HepG2 (cell line): ENCODE data around the gene TMEM31. TPM values are rescaled to one million over a fixed set of nuclear protein-coding genes. Genes with fewer than 3 reads are reported as not detected.

Experiments
- AFF4 ChIP-seq: sonication (generic); formaldehyde crosslinking; IDR thresholded peaks from 2 replicates; pipeline ENCODE4 v1.4.0; 2020; ENCODE audit warnings: missing genetic modification reagents
- CENPBD1 ChIP-seq: sonication (generic); formaldehyde crosslinking; IDR thresholded peaks from 2 replicates; pipeline ENCODE4 v1.8.0; 2022; ENCODE audit warnings: missing genetic modification reagents, low read depth, mild to moderate bottlenecking, borderline replicate concordance
- GRHL1 ChIP-seq: sonication (generic); formaldehyde crosslinking; conservative IDR thresholded peaks from 2 replicates; pipeline ENCODE4 v1.8.0; 2022; ENCODE audit warnings: missing genetic modification reagents
- KAT7 ChIP-seq: IDR thresholded peaks from 2 replicates; pipeline ENCODE4 v1.6.1; 2018; ENCODE audit warnings: borderline replicate concordance, missing compliant biosample characterization
- KDM5B ChIP-seq: sonication (generic); formaldehyde crosslinking; IDR thresholded peaks from 2 replicates; pipeline ENCODE4 v1.4.0; 2020; ENCODE audit warnings: missing genetic modification reagents, mild to moderate bottlenecking, borderline replicate concordance
- MXI1 ChIP-seq: IDR thresholded peaks from 3 replicates; pipeline ENCODE4 v1.6.1; 2012; ENCODE audit warnings: low read depth, low read length, inconsistent platforms, borderline replicate concordance
- NFATC3 ChIP-seq: sonication (generic); formaldehyde crosslinking; IDR thresholded peaks from 2 replicates; pipeline ENCODE4 v1.5.1; 2020; ENCODE audit warnings: mild to moderate bottlenecking, missing genetic modification reagents
- PBX3 ChIP-seq: sonication (generic); formaldehyde crosslinking; IDR thresholded peaks from 2 replicates; pipeline ENCODE4 v1.8.1; 2023; ENCODE audit warnings: missing genetic modification reagents, inconsistent platforms, borderline replicate concordance
- RBM39 ChIP-seq: fragments of 200-400 bp; formaldehyde crosslinking; IDR thresholded peaks from one replicate; pipeline ENCODE4 v1.6.1; 2018; ENCODE audit warnings: antibody characterized with exemption, mild to moderate bottlenecking, low read depth, low read length; ENCODE audit not compliant: poor library complexity, severe bottlenecking
- RORA ChIP-seq: sonication (generic); formaldehyde crosslinking; IDR thresholded peaks from 2 replicates; pipeline ENCODE4 v1.5.0; 2020; ENCODE audit warnings: mild to moderate bottlenecking, missing genetic modification reagents, moderate library complexity
- SKI ChIP-seq: fragments of 450-650 bp; IDR thresholded peaks from one replicate; pipeline ENCODE4 v1.6.1; 2018; ENCODE audit warnings: mild to moderate bottlenecking; ENCODE audit not compliant: partially characterized antibody
- TRIM22 ChIP-seq: fragments of 450-650 bp; IDR thresholded peaks from 2 replicates; pipeline ENCODE4 v1.6.1; 2017
- UBTF ChIP-seq: sonication (generic); formaldehyde crosslinking; IDR thresholded peaks from 2 replicates; pipeline ENCODE4 v1.4.0; 2020; ENCODE audit warnings: mild to moderate bottlenecking, missing genetic modification reagents
- ZNF234 ChIP-seq: sonication (generic); formaldehyde crosslinking; conservative IDR thresholded peaks from 2 replicates; pipeline ENCODE4 v1.5.1; 2020; ENCODE audit warnings: mild to moderate bottlenecking, missing genetic modification reagents
- ZNF282 ChIP-seq: fragments of 450-650 bp; IDR thresholded peaks from 2 replicates; pipeline ENCODE4 v1.6.1; 2018; ENCODE audit not compliant: partially characterized antibody
- ZNF512 ChIP-seq: sonication (generic); formaldehyde crosslinking; IDR thresholded peaks from 2 replicates; pipeline ENCODE4 v1.4.0; 2020; ENCODE audit warnings: mild to moderate bottlenecking, missing genetic modification reagents
- polyA plus RNA-seq, 8 experiments: library from polyadenylated mRNA; depleted of rRNA in 3 of 8; stranded (reverse) in 7 of 8; unstranded in 1 of 8; fragments of >200 nt; fragmentation: Illumina TruSeq in 4 of 8; extraction: Trizol in 4 of 8; gene quantifications; 2 replicates each; pipeline versions ENCODE4 v1.2.1 to v1.2.3, GENCODE V29; 2011 to 2016; ENCODE audit warnings: low read depth in 4 of 8, missing spikeins in 1 of 8, mixed read lengths in 1 of 8; ENCODE audit not compliant: insufficient read depth in 1 of 8
- total RNA-seq, 5 experiments: library from RNA; depleted of rRNA; stranded (reverse); fragments of >200 nt; fragmentation: Illumina TruSeq; extraction: Trizol; gene quantifications; 2 replicates each; pipeline ENCODE4 v1.2.3, GENCODE V29; 2016; ENCODE audit warnings: low read depth in 1 of 5

The TMEM31 gene
- total and polyA plus RNA-seq, 2 of the 13 experiments (the other 11 are each of a cell fraction or from before 2014, with no cell fraction given) = 0.16 TPM; not detected in 1

- no peak for TF ChIP-seq UBTF
- no peak for TF ChIP-seq TRIM22
- no peak for TF ChIP-seq AFF4 (CRISPR knock-in tag)
- TF ChIP-seq ZNF282 = no peak
- no peak for TF ChIP-seq ZNF234 (CRISPR knock-in tag)
- no peak for TF ChIP-seq NFATC3 (CRISPR knock-in tag)
- no peak for TF ChIP-seq PBX3
- no peak for TF ChIP-seq KAT7 (CRISPR knock-in tag)
- TF ChIP-seq GRHL1 (CRISPR knock-in tag) = no peak
- no peak for TF ChIP-seq RORA
- TF ChIP-seq RBM39 = peak; percentile 38
- no peak for TF ChIP-seq SKI
- TF ChIP-seq MXI1 = no peak; the same call in 2 of the 3 replicates
- TF ChIP-seq ZNF512 = no peak
- no peak; the same call in 1 of the 2 replicates for TF ChIP-seq KDM5B (CRISPR knock-in tag)
- TF ChIP-seq CENPBD1 (CRISPR knock-in tag) = no peak
Observed at GRCh38 chrX:103687073-103687695, 23.5 kb upstream of the TMEM31 start (continued).
